BJ (cell line): ENCODE measurements around the gene RHBG. TPM values are rescaled to one million over a fixed set of nuclear protein-coding genes. Genes with fewer than 3 reads are reported as not detected.

Experiments used
- CTCF ChIA-PET: fragments of 350-600 bp; formaldehyde crosslinking; extraction: SDS; loops from one replicate; lab custom pipeline; 2021; ENCODE audit warnings: antibody characterized with exemption, inconsistent platforms; lab: Yijun Ruan, JAX
- POLR2A ChIA-PET: fragments of 300-600 bp; sonication (Branson Sonifier 250); formaldehyde crosslinking; extraction: SDS; loops from one replicate; lab custom pipeline; 2021; ENCODE audit warnings: antibody characterized with exemption; lab: Charles Lee
- DNase-seq: peaks from one replicate; pipeline ENCODE4 v3.0.0-alpha.2; 2011; ENCODE audit warnings: low read depth
- H3K27me3 ChIP-seq: 2 replicates; pipeline ENCODE4 v1.6.0; 2011; ENCODE audit warnings: low read length; ENCODE audit not compliant: control insufficient read depth, insufficient read depth
- H3K36me3 ChIP-seq: 2 replicates; pipeline ENCODE4 v1.5.1; 2011; ENCODE audit warnings: low read length; ENCODE audit not compliant: control insufficient read depth, insufficient read depth
- H3K4me3 ChIP-seq: 2 replicates; pipeline ENCODE4 v1.5.1; 2011; ENCODE audit warnings: low read depth, mild to moderate bottlenecking, control low read depth, low read length
- polyA plus RNA-seq: library from polyadenylated mRNA; depleted of rRNA; stranded (reverse); fragments of >200 nt; gene quantifications from 2 replicates; pipeline ENCODE4 v1.2.3, GENCODE V29; 2011
- TF ChIP-seq, protein P1 (sequence below): IDR thresholded peaks from 2 replicates; pipeline ENCODE4 v1.5.1; 2011; ENCODE audit warnings: low read depth, mild to moderate bottlenecking, control low read depth, inconsistent platforms, low read length, moderate library complexity; ENCODE audit not compliant: insufficient read depth

The RHBG gene
- polyA plus RNA-seq, 1 experiment, result not detected

DNA sequence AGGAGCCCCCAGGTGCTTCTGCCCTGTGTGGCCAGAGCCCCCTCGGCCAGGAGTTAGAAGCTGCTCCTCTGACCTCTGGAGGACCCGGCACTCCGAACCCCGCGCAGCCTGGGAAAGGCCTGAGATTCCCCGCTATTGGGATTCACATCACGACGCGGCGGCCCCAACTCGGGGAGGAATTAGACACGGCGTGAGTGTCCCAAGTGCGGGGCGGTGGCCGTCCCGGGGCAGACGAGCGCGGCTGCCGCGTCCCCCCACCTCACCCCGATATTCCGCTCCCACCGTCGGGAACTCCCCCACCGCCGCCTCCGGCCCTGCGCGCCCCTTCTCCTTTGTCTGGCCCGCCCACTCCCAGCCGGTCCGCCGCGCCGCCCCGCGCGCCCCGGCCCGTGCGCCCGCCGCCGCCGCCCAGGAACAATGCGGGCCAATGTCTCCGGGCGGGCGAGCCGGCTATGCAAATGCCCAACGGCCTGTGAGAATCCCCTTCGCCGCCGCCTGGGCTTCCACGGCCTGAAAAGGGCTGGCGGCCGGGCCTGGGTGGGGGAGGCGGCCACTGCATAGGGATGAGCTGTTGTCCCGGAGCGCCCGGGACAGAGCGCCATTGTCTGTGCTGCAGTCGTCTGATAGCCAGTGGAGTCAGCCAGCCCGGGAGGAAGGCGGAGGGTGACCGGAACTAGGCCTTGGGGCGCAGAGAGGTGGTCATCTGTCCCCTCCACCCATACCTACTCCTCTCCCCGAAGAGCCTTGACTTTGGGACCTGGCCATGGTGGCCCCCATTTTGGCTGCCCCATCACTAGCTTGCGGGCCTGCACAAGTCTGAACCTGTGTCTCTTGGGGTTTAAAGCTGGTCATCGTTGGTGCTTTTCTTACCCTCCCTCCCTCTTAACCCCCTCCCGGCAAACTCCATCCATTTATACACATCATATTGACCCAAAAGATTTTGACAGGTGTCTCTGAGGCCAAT is 19.4 kb downstream of the RHBG start:
- Histone ChIP-seq H3K27me3 (peaks cover 34% of the 10 kb centered on the region), H3K4me3 (no peak overlapping the region), H3K36me3 (no peaks in the 10 kb centered on the region)
- ChIA-PET CTCF (interaction anchor here (1.0 to 3.2 kb wide), 4 partner anchors 12 to 220 kb away, joined by 3 to 28 read pairs (median 4); no protein-coding TSS in a partner anchor), POLR2A (no interaction called here)
- DNase-seq, result no peak
- TF ChIP-seq, protein P1, sequence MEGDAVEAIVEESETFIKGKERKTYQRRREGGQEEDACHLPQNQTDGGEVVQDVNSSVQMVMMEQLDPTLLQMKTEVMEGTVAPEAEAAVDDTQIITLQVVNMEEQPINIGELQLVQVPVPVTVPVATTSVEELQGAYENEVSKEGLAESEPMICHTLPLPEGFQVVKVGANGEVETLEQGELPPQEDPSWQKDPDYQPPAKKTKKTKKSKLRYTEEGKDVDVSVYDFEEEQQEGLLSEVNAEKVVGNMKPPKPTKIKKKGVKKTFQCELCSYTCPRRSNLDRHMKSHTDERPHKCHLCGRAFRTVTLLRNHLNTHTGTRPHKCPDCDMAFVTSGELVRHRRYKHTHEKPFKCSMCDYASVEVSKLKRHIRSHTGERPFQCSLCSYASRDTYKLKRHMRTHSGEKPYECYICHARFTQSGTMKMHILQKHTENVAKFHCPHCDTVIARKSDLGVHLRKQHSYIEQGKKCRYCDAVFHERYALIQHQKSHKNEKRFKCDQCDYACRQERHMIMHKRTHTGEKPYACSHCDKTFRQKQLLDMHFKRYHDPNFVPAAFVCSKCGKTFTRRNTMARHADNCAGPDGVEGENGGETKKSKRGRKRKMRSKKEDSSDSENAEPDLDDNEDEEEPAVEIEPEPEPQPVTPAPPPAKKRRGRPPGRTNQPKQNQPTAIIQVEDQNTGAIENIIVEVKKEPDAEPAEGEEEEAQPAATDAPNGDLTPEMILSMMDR, result no peak

DNA sequence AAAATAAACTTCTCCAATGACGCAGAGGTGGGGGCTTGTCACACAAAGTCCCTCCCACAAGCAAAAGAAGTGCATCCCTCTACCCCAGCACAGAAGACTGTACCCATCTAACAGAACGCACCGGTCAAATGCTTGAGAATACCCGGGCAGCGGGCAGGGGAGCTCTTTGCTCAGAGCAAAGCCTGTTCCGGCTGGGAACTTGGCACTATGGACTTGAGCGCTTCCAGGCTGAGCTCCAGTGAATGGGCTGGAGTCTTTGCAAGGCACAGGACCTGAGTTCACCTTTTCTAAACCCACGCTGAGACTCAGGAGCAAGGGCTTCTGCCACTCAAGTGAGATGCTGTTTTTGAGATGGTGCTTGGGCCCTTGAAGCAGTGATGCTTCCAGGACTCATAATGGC is 20.3 kb downstream of the RHBG start:
- no peak for DNase-seq
- TF ChIP-seq, protein P1, result no peak
- POLR2A ChIA-PET, result no interaction called here
- CTCF ChIA-PET, result interaction anchor here (0.9 to 3.2 kb wide), 7 partner anchors 13 to 219 kb away, joined by 3 to 28 read pairs (median 3); no protein-coding TSS in a partner anchor
- no peak overlapping the region for H3K4me3 ChIP-seq
- no peaks in the 10 kb centered on the region for H3K36me3 ChIP-seq
- peaks cover 34% of the 10 kb centered on the region for H3K27me3 ChIP-seq

DNA sequence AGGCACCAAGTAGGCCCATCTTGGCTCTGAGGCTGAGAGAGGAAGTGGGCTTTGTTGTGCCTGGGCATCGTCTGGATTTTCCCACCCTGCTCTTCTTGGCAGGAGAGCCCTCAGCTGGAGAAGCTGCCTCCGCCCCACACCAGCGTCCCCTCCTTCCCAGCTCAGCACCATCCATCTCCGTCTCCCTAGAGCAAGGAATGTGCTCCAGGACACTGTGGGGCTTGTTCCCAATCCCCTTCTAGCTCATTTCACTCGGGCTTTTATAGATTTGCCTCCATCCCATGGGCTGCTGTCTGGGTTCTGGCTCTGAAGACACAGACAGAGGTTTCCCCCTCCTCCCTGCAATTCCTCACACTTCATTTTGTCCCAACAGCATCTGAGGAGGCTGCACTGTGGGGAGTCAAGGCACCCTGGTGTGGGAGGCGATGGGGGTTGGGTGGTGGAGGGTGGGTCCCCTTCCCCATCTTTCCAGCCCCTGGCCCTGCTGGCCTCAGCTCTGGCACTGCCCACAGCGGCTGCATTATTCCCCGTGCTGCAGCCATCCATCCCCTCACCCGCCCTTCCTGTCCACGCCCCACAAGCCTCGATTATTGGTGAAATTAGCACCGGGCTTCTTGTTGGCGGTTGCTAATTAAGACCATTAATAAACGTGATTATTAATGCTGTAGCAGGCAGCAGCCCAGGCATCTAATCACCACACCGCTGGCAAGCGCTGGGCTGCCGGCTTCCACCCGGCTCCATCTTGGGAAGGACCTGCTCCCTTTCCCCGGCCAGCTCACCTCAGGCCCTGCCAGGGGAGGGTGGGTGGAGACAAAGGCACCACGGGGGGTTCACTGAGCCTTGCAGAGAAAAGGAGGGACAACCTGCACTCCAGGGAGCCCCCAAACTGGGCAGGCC is 21.7 kb downstream of the RHBG start:
- POLR2A ChIA-PET, result no interaction called here
- Histone ChIP-seq H3K4me3 (no peak overlapping the region), H3K27me3 (peaks cover 34% of the 10 kb centered on the region), H3K36me3 (no peaks in the 10 kb centered on the region)
- CTCF ChIA-PET, result interaction anchor here (1.4 to 3.2 kb wide), 3 partner anchors 37 to 55 kb away, joined by 3 to 28 read pairs (median 5); no protein-coding TSS in a partner anchor
- DNase-seq, result no peak
- TF ChIP-seq, protein P1, result no peak

DNA sequence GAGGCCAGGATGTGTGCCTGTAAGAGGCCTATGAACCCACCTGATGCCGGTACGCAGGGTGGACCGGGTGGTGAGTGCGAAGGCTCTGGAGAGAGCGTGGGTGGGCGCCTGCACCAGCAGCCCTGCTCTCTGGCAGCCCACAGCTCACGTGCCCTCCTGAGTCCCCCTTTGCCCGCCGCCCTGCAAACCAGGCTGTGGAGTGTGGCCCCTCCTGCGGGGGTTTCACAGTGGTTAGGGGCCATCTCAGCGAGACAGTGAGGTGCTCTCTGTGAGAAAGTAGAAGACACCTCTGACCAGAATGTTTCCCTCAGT is 22.3 kb downstream of the RHBG start:
- no peak for DNase-seq
- TF ChIP-seq, protein P1, result no peak
- CTCF ChIA-PET, result interaction anchor here (1.1 to 3.2 kb wide), 2 partner anchors 54 to 55 kb away, joined by 5 to 28 read pairs; no protein-coding TSS in a partner anchor
- Histone ChIP-seq H3K27me3 (peaks cover 33% of the 10 kb centered on the region), H3K4me3 (no peak overlapping the region), H3K36me3 (no peaks in the 10 kb centered on the region)
- POLR2A ChIA-PET, result no interaction called here
